GM13977 (cell line): ENCODE measurements around the gene EYA2.

Experiments
- DNase-seq: peaks from one replicate; pipeline ENCODE4 v3.0.0; 2012; ENCODE audit warnings: low spot score
- CTCF ChIP-seq: IDR thresholded peaks from 2 replicates; pipeline ENCODE4 v1.5.1; 2012; ENCODE audit warnings: mild to moderate bottlenecking, control low read depth; ENCODE audit not compliant: insufficient read depth; ENCODE audit errors: extremely low read depth, missing control alignments
- in situ Hi-C: fragments of 300-500 bp; cut with MboI; formaldehyde crosslinking; loops from one replicate; pipeline ENCODE4 v1.12.0; 2022; ENCODE audit warnings: low sequenced_read_pairs, low pct_unique_long_range_greater_than_20kb, mixed read lengths, inconsistent platforms; ENCODE audit not compliant: unreplicated experiment

Gene EYA2

DNA sequence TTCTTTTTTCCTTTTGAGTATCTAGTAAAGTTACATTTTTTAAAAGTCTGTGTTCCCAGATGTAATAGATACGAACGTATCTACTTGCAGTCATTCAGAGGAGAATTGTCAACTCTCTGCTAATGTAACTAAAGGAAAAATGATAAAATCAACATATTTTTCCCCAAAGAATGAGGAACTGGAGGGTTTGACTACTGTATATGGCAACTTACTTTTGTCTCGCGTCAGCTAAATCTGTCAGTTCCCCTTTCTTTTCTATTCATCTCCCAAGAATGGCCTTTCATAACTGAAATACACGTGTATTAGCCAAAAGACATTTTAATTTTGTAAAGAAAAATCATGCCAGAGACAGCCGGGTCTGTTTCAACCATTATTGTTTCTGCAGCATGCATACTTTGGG is 5.4 kb downstream of the EYA2 start:
- in situ Hi-C loops: no loop called here
- no peak for DNase-seq
- no peak for TF ChIP-seq CTCF

GRCh38 chr20:46900826-46901225 is 6.2 kb downstream of the EYA2 start:
- no peak for DNase-seq
- in situ Hi-C loops: no loop called here
- no peak for TF ChIP-seq CTCF

DNA sequence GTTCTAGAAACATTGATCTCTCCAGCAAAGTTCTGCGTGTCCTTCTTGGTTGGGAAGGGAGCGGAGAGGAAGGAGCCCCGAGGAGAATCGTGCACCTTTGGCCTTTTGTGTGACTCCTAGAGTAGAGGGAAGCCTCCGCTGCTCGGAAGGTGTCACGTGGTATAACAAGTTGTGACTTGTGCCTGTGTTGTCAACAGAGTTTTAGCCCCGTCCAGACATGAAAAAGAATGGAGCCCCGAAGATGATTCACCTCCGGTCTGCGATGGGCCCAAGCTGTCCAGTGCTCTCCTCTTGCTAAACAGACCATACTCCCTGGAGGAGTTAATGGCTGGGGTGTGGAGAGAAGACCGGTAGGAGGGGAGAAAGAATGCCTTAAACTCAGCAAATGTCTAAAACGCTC is 7.0 kb downstream of the EYA2 start:
- in situ Hi-C loops: no loop called here
- no peak for TF ChIP-seq CTCF
- DNase-seq: no peak

GRCh38 chr20:46903256-46903655 is 8.6 kb downstream of the EYA2 start:
- in situ Hi-C loops: no loop called here
- no peak for TF ChIP-seq CTCF
- DNase-seq: no peak

- in situ Hi-C loops: no loop called here
These were observed 9.3 kb downstream of the EYA2 start for GRCh38 chr20:46903937-46904336.

DNA sequence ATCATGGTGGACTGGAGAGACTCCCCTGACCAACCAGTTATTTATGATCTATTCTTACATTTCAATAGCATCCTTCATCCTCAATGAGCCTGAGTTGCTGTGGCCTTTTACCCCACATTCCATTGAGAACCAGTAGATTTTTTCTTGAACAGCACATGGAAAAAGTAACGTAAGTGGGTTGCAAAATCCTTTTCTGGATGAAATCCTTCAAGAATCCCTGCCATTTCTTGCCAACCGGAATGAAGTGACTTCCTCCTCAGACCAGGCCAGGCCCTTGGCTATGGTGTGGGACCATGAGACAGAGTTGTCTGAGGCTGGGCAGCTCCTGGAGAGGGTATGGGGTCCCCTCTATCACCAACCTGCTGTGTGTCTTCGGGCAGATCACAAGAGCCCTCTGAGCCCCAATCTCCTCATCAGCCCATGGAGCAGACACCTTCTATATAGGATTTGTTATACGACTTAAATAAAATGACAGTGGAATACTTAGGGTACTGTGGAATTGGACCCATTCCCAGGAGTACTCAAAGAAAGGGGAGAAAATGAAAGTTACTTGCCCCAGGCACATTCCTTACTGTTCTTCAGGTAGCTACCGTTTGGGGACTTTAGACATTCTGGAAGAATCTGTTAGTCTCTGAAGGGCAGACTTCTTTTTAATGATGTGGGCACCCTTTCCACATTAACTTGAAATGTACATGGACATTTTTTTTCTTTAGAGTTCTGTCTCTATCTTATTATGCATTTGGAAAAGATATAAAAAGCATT is 10.9 kb downstream of the EYA2 start:
- DNase-seq: no peak
- in situ Hi-C loops: no loop called here
- TF ChIP-seq CTCF: no peak

More at GRCh38 chr20:46903937-46904336, 9.3 kb downstream of the EYA2 start:
- DNase-seq: no peak
- no peak for TF ChIP-seq CTCF
